GM19372 (cell line): ENCODE results near the gene PPIC.
"Not testable (repeated sequence)": the region's sequence is repeated elsewhere in the genome, so short reads cannot be mapped to it uniquely, and the experiment has no call there.

ENCODE experiments used
- ATAC-seq: cut with Tn5 transposase; IDR thresholded peaks from one replicate; pipeline ENCODE4 v1.9.1; 2021; ENCODE audit warnings: mild to moderate bottlenecking, low read depth, moderate library complexity; ENCODE audit not compliant: unreplicated experiment

The PPIC gene

GRCh38 chr5:123014689-123015088, 21.8 kb downstream of the PPIC start:
- ATAC-seq = no peak

DNA sequence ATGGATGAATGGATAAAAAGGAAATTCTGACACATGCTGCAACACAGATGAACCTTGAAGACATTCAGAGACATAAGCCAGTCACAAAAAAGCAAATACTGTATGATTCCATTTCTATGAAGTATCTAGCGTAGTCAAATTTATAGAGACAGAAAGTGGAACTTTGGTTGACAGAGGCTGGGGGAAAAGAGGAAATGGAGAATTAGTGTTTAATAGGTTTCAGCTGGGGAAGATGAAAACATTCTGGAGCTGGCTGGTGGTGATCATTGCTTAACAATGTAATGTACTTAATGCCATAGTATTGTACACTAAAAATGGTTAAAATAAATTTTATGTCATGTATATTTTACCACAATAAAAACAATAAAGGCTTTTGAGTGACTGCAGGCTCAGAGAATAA, 24.2 kb downstream of the PPIC start:
- no peak for ATAC-seq

DNA sequence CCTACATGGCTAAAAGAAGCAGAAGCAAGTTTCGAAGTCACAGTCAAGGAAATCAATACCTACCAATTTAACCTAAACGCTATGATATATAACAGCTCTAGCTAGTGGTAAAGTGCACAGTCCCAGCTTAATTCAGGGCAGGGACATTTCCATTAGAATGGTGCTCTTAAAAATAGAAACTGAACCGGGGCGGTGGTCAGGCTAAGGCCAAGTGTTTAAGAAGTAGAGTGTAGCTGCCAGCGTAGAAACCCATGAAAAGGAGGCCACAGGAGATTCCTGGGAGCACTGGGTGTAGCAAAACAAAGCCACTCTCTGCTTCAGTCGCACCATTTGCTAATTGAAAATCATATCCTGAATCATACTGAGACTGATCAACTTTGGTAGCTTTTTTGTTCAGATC, 28.8 kb downstream of the PPIC start:
- no peak for ATAC-seq

- ATAC-seq = no peak
Observed at GRCh38 chr5:123007182-123007581, 29.3 kb downstream of the PPIC start.

DNA sequence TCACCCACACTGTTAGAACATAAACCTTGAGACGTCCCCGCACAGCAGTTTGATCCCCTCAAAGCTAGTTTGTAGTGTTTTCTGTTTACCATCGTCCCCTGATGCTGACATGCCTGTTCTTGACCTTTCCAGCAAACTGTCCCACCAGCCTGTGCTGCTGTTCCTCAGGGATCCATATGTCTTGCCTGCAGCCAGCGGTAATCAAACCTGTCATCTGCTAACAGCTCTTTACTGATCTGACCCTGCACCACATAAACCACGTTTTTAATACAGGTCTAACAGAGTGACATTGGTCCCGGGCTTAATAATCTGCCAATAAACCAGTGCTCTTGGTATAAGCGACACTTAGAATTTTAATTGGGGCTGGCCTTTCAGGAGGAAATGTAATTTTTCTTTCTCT, 34.7 kb downstream of the PPIC start:
- ATAC-seq = no peak

DNA sequence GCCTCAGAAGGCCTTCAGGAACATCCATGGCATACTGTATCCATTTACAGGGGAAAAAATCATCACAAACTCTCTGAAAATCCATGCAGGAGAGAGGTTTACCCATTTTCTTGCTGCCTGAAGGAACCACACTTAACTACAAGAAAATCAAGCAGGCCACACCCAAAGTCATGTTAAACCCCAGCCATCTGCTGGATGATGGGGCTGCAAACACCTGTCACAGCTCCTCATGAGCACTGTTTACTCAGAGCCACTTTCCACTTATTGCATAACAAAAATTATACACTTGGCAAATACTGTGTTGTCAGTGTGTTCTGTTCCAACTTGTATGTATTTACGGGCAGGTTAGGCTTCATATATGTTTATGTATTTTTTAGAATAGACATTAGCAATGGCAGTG, 35.8 kb downstream of the PPIC start:
- no peak for ATAC-seq

- ATAC-seq = peak; percentile 96
Observed at GRCh38 chr5:122999947-123000563, 36.5 kb downstream of the PPIC start.

DNA sequence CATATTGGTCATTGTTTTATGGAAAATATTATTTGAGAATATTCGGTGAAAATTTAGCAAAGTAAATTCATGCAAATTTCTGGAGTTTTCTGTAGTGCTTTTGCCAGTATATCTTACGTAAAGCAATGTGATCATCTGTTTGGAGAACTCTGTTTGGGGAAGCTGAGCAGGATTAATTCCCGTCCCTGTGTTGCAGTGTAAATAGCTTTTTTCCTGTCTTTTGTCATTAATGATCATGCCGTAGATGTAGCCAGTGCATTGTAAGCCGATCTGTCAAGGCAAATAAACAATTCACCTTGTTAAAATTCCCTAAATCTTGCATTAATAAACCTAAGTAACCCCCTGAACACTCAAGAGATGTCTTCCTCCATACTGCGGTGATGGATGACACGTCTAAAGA, 39.2 kb downstream of the PPIC start:
- no peak for ATAC-seq

DNA sequence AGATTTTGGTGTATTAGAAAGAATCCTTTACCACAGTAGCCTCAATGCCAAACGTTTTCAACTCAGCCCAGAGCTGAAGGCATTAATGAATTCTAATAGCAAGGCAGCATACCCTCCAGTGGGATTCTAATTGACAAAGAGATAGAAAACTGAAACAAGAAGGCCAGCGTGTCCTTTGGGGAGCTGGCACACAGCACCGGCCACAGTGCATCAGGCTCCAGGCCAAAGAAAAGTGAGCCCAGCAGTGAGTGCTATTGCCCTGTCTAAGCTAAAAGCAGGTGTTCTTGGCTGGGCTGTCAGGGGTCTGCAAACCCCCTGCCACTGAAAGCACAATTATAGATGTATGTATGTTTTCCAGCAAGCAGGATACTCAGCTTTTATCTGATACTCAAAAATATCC, 40.4 kb downstream of the PPIC start:
- no peak for ATAC-seq

DNA sequence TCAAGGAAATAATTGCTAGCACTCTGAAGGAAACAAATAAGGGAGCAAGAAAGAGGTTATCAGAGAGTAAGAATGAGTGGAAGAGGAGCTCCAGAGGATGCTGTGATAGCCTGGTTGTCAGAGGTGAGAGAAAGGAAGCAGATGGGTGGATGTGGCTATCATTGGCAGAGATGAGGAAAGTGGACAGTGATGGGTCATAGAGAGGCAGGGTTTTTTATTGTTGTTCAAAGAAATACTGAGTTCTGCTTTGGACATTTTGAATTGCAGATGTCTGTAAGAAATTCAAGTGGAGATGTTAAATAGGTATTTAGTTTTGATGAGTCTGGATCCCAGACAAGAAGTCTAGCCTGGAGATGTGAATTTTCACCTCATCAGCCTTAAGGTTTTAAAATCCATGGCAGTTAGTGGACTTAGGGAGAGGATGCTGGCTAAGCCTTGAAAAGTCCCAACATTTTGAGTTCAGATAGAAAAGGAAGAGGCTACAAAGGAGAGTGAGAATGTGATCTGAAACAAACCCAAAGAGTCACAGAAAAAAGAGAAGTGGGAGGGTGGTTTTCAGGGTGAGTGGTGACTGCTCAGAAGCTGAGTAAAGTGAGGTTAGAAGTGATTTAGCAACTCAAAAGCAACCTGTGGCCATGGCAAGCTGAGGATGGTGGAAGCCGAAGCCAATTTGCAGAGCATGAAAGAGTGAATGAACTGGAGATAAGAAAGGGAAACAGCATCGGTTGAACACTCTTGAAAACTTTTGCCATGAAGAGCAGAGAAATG, 50.4 kb downstream of the PPIC start:
- ATAC-seq = peak; percentile 93

DNA sequence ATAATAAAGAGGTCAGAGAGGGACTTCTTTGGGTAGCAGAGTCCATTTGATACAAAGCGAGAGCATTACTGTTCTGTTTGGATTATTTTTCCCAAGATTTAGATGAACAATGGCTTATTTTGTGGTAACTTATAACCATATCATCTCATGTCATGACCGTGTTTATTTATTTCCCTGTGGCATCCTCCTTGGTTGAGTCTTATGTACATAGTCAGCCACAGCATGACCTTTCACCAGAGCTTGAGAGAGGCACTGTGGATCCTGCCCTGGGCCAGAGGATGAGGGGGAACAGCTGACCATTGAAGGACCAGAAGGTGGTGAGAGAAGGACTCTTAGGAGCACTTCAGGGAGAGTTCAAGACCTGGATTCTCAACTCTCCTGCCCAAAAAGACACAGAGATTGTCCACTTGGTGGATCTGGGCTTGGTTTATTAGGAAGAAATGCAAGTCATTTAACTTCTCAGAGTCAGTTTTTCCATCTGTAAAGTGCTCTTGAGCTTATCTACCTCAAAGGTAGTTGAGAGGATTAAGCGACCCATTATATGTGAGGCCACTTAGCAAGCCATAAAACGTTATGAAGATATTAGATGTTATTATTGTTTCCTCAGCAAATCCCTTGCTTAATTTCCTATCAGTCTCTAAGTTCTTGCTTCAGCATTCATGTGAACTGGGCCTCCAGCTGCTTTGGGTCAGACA, 51.4 kb downstream of the PPIC start:
- no peak for ATAC-seq

DNA sequence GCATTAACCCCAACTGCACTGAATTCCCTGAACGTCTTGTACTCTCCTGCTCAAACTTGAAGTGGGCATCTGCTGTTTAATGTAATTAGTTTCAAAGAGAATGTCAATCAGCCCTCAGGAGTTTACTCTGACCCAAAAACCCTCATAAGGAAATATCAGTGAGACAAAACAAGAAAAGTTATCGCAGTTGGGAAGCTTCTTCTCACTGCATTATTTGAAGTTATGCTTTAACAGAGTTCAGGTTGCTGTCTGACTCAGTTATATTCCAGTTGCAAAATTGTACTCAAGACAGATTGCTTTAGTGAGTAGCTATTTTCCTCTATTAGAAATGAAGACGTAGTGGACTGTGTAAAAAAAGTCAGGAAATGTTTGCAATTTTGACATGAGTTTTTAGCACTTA, 52.1 kb downstream of the PPIC start:
- ATAC-seq = peak; percentile 35

DNA sequence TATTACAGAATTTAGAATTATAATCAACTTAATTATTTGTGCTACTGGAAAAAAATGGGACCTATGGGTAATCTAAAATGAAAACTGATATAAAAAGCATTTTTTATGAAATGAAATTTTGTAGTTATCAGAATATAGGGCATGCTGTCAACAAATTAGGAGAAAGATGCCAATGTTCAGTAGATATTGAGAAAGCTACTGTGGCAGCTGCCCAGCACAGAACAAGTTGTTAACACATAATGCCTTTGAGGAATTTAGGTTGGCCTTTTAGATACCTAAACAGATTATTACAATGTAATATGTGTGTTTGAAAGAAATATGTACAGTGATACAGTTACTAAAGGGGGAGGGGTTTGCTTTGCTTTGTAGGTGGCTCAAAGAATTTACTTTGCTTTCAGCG, 54.1 kb downstream of the PPIC start:
- ATAC-seq = no peak

- no peak for ATAC-seq
Observed at GRCh38 chr5:122981846-122982245, 54.7 kb downstream of the PPIC start.

DNA sequence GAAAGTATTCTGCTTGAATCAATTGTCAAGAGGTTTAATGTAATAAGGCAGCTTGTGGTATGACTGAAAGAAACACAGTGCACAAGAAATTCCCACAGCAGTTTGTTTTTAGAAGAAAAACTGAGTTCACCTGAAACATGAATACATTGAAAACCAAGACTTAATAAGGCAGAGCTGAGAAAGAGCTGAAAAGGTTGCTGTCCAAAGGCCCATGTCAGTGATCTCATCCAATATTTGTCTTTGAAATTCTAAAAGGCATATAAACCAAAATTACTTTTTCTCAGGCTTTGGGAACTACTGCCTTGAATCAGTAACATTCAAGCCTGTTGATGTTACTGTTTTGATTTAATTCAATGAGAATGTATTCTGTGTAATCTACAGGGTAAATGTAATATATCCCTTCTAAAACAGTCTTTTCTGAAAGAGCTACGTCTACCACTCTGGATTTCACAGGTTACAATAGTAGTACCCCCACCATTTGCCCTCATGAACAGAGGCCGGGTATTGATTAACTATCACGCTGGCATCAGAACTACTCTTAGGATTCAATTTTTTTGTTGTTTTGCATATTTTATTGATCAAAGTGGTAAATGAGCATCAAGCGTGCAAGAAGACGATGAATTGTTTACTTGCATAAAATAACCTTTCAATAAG, 57.8 kb downstream of the PPIC start:
- no peak for ATAC-seq

GRCh38 chr5:122978068-122978467, 58.5 kb downstream of the PPIC start:
- ATAC-seq = no peak

GRCh38 chr5:122977319-122977718, 59.2 kb downstream of the PPIC start:
- no peak for ATAC-seq

DNA sequence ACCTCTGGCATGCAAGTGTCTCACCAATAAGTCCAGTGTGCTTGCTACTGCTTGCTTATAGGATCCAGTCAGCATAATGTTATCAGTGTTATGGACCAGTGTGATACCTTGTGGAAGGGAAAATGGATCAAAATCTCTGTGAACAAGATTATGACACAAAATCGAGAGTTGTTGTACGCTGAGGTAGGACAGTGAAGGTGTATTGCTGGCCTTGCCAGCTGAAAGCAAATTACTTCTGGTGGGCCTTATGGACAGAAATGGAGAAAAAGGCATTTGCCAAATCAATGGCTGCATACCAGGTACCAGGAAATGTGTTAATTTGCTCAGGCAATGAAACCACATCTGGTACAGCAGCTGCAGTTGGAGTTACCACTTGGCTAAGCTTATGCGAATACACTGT, 62.3 kb downstream of the PPIC start:
- not testable (repeated sequence) for ATAC-seq

GRCh38 chr5:122973759-122974158, 62.8 kb downstream of the PPIC start:
- not testable (repeated sequence) for ATAC-seq
